DOHH2 (cell line): ENCODE data around the gene DNAH3.

Experiments used
- EZH2phosphoT487 ChIP-seq: fragments of 200-600 bp; sonication (generic); IDR thresholded peaks from 2 replicates; pipeline ENCODE4 v1.6.1; 2017; ENCODE audit warnings: borderline replicate concordance, mild to moderate bottlenecking, antibody characterized with exemption, low read length, moderate library complexity, mixed read lengths
- TF ChIP-seq, protein P1 (sequence below): fragments of 200-600 bp; sonication (generic); IDR thresholded peaks from one replicate; pipeline ENCODE4 v1.5.1; 2014; ENCODE audit warnings: antibody characterized with exemption, mild to moderate bottlenecking, low read depth, low read length; ENCODE audit not compliant: poor library complexity, severe bottlenecking

GRCh38 chr16:20938426-20938825, 212.2 kb downstream of the DNAH3 start:
- TF ChIP-seq, protein P1, sequence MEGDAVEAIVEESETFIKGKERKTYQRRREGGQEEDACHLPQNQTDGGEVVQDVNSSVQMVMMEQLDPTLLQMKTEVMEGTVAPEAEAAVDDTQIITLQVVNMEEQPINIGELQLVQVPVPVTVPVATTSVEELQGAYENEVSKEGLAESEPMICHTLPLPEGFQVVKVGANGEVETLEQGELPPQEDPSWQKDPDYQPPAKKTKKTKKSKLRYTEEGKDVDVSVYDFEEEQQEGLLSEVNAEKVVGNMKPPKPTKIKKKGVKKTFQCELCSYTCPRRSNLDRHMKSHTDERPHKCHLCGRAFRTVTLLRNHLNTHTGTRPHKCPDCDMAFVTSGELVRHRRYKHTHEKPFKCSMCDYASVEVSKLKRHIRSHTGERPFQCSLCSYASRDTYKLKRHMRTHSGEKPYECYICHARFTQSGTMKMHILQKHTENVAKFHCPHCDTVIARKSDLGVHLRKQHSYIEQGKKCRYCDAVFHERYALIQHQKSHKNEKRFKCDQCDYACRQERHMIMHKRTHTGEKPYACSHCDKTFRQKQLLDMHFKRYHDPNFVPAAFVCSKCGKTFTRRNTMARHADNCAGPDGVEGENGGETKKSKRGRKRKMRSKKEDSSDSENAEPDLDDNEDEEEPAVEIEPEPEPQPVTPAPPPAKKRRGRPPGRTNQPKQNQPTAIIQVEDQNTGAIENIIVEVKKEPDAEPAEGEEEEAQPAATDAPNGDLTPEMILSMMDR = no peak
- no peak for TF ChIP-seq EZH2phosphoT487
